ENCODE results near the gene PCNX4. TPM values are rescaled to one million over a fixed set of nuclear protein-coding genes. Genes with fewer than 3 reads are reported as not detected.
A peak's percentile ranks its signal among the peaks of the same experiment; 100 is the strongest.

The PCNX4 gene
- total RNA-seq, 4 donors from 2014 or later = 11.3 to 42.8 (median 34.8) TPM

DNA sequence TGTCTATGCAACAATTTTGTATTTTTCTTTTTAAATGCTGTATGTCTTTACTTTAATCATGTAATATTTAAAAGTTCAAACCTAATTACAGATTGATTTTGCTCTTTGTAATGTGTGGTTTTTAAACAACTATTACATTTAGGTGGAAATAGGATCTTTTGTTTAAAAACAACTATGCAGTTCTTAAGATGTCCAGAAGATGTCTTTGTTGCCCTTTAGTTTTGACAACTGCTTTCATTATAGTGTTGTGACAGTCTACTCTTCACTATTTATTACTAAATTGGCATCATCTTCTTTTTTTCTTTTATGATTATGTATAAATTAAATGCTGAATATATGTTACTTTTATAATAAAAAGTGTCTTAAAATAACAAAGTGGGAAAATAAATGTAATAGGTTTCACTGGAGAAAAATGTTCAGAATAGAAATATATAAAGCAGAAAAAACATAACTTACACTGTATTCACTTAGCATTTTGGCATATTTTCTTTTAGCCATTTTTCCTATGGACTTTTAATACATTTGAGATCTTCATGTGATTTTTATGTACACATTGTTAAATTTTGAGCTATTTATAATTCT lies 27.1 kb upstream of the PCNX4 start:
- H3K27ac ChIP-seq = no peak overlapping the region
- DNase-seq (no peak), ATAC-seq (peak; percentile 56 to 75)
- H3K27me3 ChIP-seq = no peaks in the 10 kb centered on the region
- H3K4me3 ChIP-seq = no peak overlapping the region
- H3K36me3 ChIP-seq = no peaks in the 10 kb centered on the region
- TF ChIP-seq POLR2A (IDR thresholded peaks at IDR 0.05) = no peak
- TF ChIP-seq, protein P1, sequence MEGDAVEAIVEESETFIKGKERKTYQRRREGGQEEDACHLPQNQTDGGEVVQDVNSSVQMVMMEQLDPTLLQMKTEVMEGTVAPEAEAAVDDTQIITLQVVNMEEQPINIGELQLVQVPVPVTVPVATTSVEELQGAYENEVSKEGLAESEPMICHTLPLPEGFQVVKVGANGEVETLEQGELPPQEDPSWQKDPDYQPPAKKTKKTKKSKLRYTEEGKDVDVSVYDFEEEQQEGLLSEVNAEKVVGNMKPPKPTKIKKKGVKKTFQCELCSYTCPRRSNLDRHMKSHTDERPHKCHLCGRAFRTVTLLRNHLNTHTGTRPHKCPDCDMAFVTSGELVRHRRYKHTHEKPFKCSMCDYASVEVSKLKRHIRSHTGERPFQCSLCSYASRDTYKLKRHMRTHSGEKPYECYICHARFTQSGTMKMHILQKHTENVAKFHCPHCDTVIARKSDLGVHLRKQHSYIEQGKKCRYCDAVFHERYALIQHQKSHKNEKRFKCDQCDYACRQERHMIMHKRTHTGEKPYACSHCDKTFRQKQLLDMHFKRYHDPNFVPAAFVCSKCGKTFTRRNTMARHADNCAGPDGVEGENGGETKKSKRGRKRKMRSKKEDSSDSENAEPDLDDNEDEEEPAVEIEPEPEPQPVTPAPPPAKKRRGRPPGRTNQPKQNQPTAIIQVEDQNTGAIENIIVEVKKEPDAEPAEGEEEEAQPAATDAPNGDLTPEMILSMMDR (IDR thresholded peaks at IDR 0.05 in 4 of 5, conservative IDR thresholded peaks at IDR 0.05 in 1 of 5) = peak; percentile 45 to 90 (median 66)
- H3K9me3 ChIP-seq = no peaks in the 10 kb centered on the region
- peaks cover 0 to 4% of the 10 kb centered on the region in 2 donors for H3K4me1 ChIP-seq
- intact Hi-C loops (cut with DNase I; ENCODE audit: low total_unique reads) = loop anchor here (1.0 to 10.0 kb wide), 4 partner anchors 26 to 270 kb away; partner anchors contain the start of gene PCNX4
- in situ Hi-C loops (cut with MboI; ENCODE audit: low sequenced_read_pairs in 4 of 4) = loop anchor here (5.0 to 25.0 kb wide), 4 partner anchors 102 to 123 kb away; no protein-coding TSS in a partner anchor

DNA sequence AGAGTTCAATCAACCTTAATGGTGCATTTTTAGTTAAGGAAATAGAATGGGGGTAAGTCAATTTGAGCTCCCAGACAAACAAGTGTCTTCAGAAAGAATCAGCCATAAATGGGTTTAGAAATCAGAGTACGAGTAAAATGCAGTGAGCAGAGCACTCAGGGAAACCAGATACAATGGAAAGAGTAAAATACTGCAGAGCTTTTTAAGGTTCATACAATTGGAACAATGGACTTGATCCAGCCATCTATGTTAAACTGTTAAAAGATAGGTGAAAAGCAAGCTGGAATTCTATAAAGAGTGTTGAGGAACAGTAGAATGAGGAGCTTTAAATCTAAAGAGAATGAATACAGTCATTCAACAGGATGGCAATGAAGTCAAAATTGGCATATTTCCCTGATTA lies 23.8 kb upstream of the PCNX4 start:
- no peak for DNase-seq
- intact Hi-C loops (cut with DNase I; ENCODE audit: low total_unique reads) = loop anchor here (10.0 kb wide), 1 partner anchor 267 kb away; no protein-coding TSS in a partner anchor
- Histone ChIP-seq H3K27me3 (no peaks in the 10 kb centered on the region), H3K36me3 (no peaks in the 10 kb centered on the region), H3K4me1 (peaks cover 4 to 6% of the 10 kb centered on the region in 2 donors), H3K27ac (no peak overlapping the region), H3K4me3 (no peak overlapping the region), H3K9me3 (no peaks in the 10 kb centered on the region)
- ATAC-seq = no peak
- in situ Hi-C loops (cut with MboI; ENCODE audit: low sequenced_read_pairs in 4 of 4) = loop anchor here (5.0 to 25.0 kb wide), 3 partner anchors 106 to 117 kb away; no protein-coding TSS in a partner anchor
- TF ChIP-seq, protein P1 (IDR thresholded peaks at IDR 0.05 in 4 of 5, conservative IDR thresholded peaks at IDR 0.05 in 1 of 5) = no peak
- TF ChIP-seq POLR2A (IDR thresholded peaks at IDR 0.05) = no peak

DNA sequence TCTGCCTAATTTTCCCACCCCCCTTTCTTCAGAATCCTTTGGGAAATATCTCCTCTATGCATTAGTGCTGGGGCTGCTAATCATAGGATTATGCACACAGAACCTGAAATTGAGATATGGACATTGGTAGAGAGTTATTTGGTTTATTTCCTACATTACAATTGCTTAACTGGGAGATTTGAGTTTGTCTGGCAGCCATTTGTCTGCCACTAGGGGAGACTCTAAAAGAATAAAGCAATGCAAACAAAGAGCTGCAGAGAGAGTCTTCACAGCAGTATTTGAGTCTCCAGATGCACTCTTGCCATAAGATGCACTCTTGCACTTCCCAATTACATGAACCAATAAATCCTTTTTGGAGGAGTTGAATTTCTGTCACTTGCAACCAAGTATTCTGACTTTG lies 12.0 kb upstream of the PCNX4 start:
- DNase-seq (no peak), ATAC-seq (no peak)
- no peaks in the 10 kb centered on the region for H3K27me3 ChIP-seq
- H3K27ac ChIP-seq = no peak overlapping the region
- no peak for TF ChIP-seq POLR2A (IDR thresholded peaks at IDR 0.05)
- TF ChIP-seq, protein P1 (IDR thresholded peaks at IDR 0.05 in 4 of 5, conservative IDR thresholded peaks at IDR 0.05 in 1 of 5) = no peak
- intact Hi-C loops (cut with DNase I; ENCODE audit: low total_unique reads) = no loop called here
- no peak overlapping the region for H3K4me3 ChIP-seq
- in situ Hi-C loops (cut with MboI; ENCODE audit: low sequenced_read_pairs in 4 of 4) = no loop called here
- H3K9me3 ChIP-seq = no peaks in the 10 kb centered on the region
- H3K4me1 ChIP-seq = no peaks in the 10 kb centered on the region
- no peaks in the 10 kb centered on the region for H3K36me3 ChIP-seq

DNA sequence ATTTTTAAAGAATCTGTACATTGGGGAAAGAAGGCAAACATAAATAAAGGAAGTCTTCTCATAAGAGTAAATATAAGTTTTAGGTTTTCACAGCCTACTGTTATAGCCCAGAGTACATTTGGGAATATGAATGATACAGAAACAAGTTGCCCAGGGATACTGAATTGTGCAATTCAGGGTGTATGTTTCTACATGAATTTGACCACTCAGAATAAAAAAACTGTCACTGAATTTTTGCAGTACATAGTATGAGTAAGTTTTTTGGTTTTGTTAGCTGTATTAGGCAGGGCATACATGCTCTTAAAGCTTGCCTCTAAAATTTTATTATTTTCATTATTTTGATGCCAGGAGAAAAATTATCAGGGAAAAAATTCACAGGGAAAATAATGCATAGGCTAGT lies 6.6 kb upstream of the PCNX4 start:
- Histone ChIP-seq H3K4me1 (no peaks in the 10 kb centered on the region), H3K9me3 (no peaks in the 10 kb centered on the region), H3K36me3 (no peaks in the 10 kb centered on the region), H3K27me3 (no peaks in the 10 kb centered on the region), H3K27ac (no peak overlapping the region), H3K4me3 (no peak overlapping the region)
- ATAC-seq (no peak), DNase-seq (no peak)
- TF ChIP-seq, protein P1 (IDR thresholded peaks at IDR 0.05 in 4 of 5, conservative IDR thresholded peaks at IDR 0.05 in 1 of 5) = no peak
- TF ChIP-seq POLR2A (IDR thresholded peaks at IDR 0.05) = no peak
- intact Hi-C loops (cut with DNase I; ENCODE audit: low total_unique reads) = no loop called here
- in situ Hi-C loops (cut with MboI; ENCODE audit: low sequenced_read_pairs in 4 of 4) = no loop called here
